HEK293 (cell line): ENCODE results near the gene TAF5L.

Source experiments
- GLIS2 ChIP-seq: fragments of 450-650 bp; formaldehyde crosslinking; IDR thresholded peaks from 2 replicates; pipeline ENCODE4 v1.5.1; 2016; ENCODE audit warnings: missing biosample characterization, missing genetic modification characterization
- KLF10 ChIP-seq: fragments of 450-650 bp; IDR thresholded peaks from 2 replicates; pipeline ENCODE4 v1.5.1; 2018; ENCODE audit warnings: missing biosample characterization, mild to moderate bottlenecking, missing genetic modification characterization
- MEIS1 ChIP-seq: sonication (generic); formaldehyde crosslinking; IDR thresholded peaks from 2 replicates; pipeline ENCODE4 v1.8.1; 2022; ENCODE audit warnings: missing genetic modification reagents, mild to moderate bottlenecking, borderline replicate concordance
- SCRT2 ChIP-seq: fragments of 450-650 bp; formaldehyde crosslinking; IDR thresholded peaks from 2 replicates; pipeline ENCODE4 v1.5.1; 2016; ENCODE audit warnings: missing biosample characterization, missing genetic modification characterization
- TCF7L2 ChIP-seq: IDR thresholded peaks from 2 replicates; pipeline ENCODE4 v1.6.1; 2011; ENCODE audit warnings: low read depth, mild to moderate bottlenecking, inconsistent platforms, low read length, moderate library complexity, borderline replicate concordance
- YY2 ChIP-seq: fragments of 450-650 bp; formaldehyde crosslinking; IDR thresholded peaks from 2 replicates; pipeline ENCODE4 v1.5.1; 2016; ENCODE audit warnings: missing biosample characterization, missing genetic modification characterization
- ZBTB7A ChIP-seq: fragments of 450-650 bp; formaldehyde crosslinking; IDR thresholded peaks from 2 replicates; pipeline ENCODE4 v1.5.1; 2016; ENCODE audit warnings: low read depth, missing biosample characterization, missing genetic modification characterization
- ZBTB8A ChIP-seq: fragments of 450-650 bp; formaldehyde crosslinking; IDR thresholded peaks from 2 replicates; pipeline ENCODE4 v1.5.1; 2016; ENCODE audit warnings: missing biosample characterization, missing genetic modification characterization
- ZFP3 ChIP-seq: fragments of 450-650 bp; formaldehyde crosslinking; IDR thresholded peaks from 2 replicates; pipeline ENCODE4 v1.5.1; 2016; ENCODE audit warnings: low read depth, missing biosample characterization, missing genetic modification characterization
- ZNF112 ChIP-seq: fragments of 450-650 bp; formaldehyde crosslinking; IDR thresholded peaks from 2 replicates; pipeline ENCODE4 v1.5.0; 2017; ENCODE audit warnings: missing biosample characterization, missing genetic modification characterization
- ZNF121 ChIP-seq: fragments of 450-650 bp; formaldehyde crosslinking; IDR thresholded peaks from 2 replicates; pipeline ENCODE4 v1.5.1; 2016; ENCODE audit warnings: missing biosample characterization, missing genetic modification characterization
- ZNF140 ChIP-seq: fragments of 450-650 bp; formaldehyde crosslinking; IDR thresholded peaks from 2 replicates; pipeline ENCODE4 v1.5.1; 2016; ENCODE audit warnings: missing biosample characterization, missing genetic modification characterization
- ZNF24 ChIP-seq: fragments of 450-650 bp; formaldehyde crosslinking; IDR thresholded peaks from 2 replicates; pipeline ENCODE4 v1.5.1; 2016; ENCODE audit warnings: missing biosample characterization, missing genetic modification characterization
- ZNF354C ChIP-seq: fragments of 450-650 bp; formaldehyde crosslinking; IDR thresholded peaks from 2 replicates; pipeline ENCODE4 v1.5.1; 2016; ENCODE audit warnings: missing biosample characterization, missing genetic modification characterization, low read depth, borderline replicate concordance
- ZNF391 ChIP-seq: fragments of 450-650 bp; formaldehyde crosslinking; IDR thresholded peaks from 2 replicates; pipeline ENCODE4 v1.5.1; 2016; ENCODE audit warnings: low read depth, missing biosample characterization, missing genetic modification characterization, borderline replicate concordance
- ZNF501 ChIP-seq: fragments of 450-650 bp; formaldehyde crosslinking; IDR thresholded peaks from 2 replicates; pipeline ENCODE4 v1.5.1; 2016; ENCODE audit warnings: missing biosample characterization, missing genetic modification characterization
- ZNF571 ChIP-seq: fragments of 450-650 bp; formaldehyde crosslinking; IDR thresholded peaks from 2 replicates; pipeline ENCODE4 v1.5.0; 2017; ENCODE audit warnings: missing biosample characterization, missing genetic modification characterization
- ZNF585B ChIP-seq: fragments of 450-650 bp; formaldehyde crosslinking; IDR thresholded peaks from 2 replicates; pipeline ENCODE4 v1.5.1; 2016; ENCODE audit warnings: missing biosample characterization, missing genetic modification characterization
- ZNF626 ChIP-seq: fragments of 450-650 bp; sonication (Bioruptor Pico); formaldehyde crosslinking; IDR thresholded peaks from 2 replicates; pipeline ENCODE4 v1.5.1; 2018; ENCODE audit warnings: missing biosample characterization, missing genetic modification characterization, inconsistent platforms
- ZNF677 ChIP-seq: fragments of 450-650 bp; IDR thresholded peaks from 2 replicates; pipeline ENCODE4 v1.5.0; 2018; ENCODE audit warnings: missing biosample characterization, mild to moderate bottlenecking, missing genetic modification characterization, moderate library complexity
- ZNF76 ChIP-seq: fragments of 450-650 bp; formaldehyde crosslinking; IDR thresholded peaks from 2 replicates; pipeline ENCODE4; 2016; ENCODE audit warnings: low read depth, missing biosample characterization, missing genetic modification characterization, borderline replicate concordance
- ZSCAN30 ChIP-seq: fragments of 450-650 bp; IDR thresholded peaks from 2 replicates; pipeline ENCODE4 v1.5.1; 2018; ENCODE audit warnings: missing biosample characterization, mild to moderate bottlenecking, missing genetic modification characterization, moderate library complexity
- TF ChIP-seq, protein P1 (sequence below): fragments of 450-650 bp; formaldehyde crosslinking; IDR thresholded peaks from 2 replicates; pipeline ENCODE4 v1.5.1; 2016; ENCODE audit warnings: missing biosample characterization, missing genetic modification characterization
- TF ChIP-seq, protein P2 (sequence below): fragments of 450-650 bp; formaldehyde crosslinking; IDR thresholded peaks from 2 replicates; pipeline ENCODE4 v1.5.1; 2016; ENCODE audit warnings: missing biosample characterization, missing genetic modification characterization
- TF ChIP-seq, protein P3 (sequence below): fragments of 450-650 bp; formaldehyde crosslinking; IDR thresholded peaks from 2 replicates; pipeline ENCODE4 v1.5.1; 2016; ENCODE audit warnings: missing biosample characterization, missing genetic modification characterization
- TF ChIP-seq, protein P4 (sequence below): fragments of 450-650 bp; formaldehyde crosslinking; IDR thresholded peaks from 2 replicates; pipeline ENCODE4 v1.5.1; 2016; ENCODE audit warnings: missing biosample characterization, missing genetic modification characterization
- TF ChIP-seq, protein P5 (sequence below): fragments of 450-650 bp; IDR thresholded peaks from 2 replicates; pipeline ENCODE4 v1.5.1; 2018; ENCODE audit warnings: missing biosample characterization, mild to moderate bottlenecking, missing genetic modification characterization

The TAF5L gene

DNA sequence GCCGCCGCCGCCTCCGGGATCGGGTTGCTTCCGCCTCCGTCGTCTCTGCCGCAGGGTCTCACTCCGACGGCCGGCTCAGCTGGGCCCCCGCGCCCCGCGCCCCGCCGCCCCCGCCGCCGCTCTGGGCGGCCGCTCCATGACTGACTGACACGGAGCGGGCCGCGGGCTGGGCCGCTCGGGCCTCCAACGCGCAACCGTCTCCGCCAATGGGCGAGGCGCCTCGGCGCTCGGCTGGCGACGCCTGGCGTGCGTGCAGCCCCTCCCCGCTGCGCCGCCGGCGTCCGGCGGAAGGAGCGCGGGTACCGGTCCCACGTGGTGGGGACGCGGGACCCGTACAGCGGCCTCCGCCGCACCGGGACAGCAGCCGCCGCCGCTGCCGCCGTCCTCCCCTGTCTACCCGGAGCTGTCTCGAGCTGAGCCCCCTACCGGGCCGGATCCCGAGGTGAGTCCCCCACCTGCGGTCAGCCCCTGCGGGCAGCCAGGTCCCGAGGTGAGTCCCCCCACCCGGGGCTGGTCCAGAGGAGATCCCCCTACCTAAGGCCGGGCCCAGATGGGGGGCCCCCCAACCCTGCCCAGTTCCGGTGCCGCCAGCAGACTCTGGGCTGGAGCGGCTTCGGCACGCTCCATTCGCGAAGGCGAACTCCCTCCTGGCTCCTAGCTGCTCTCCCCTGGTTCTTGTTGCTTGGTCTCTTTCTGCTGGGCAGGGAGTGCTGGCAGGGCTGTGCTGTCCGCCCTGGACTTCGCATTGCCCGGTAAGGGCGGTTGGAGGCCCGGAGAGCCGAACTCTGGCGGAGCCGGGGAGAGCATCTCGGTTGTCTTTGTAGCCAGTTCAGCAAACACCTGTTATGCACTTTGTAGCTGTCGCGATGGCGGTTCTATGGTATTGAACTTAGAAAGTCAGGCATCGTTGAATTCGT is at the start of gene TAF5L, which contains the start of gene URB2 (continued):
- TF ChIP-seq, protein P1, sequence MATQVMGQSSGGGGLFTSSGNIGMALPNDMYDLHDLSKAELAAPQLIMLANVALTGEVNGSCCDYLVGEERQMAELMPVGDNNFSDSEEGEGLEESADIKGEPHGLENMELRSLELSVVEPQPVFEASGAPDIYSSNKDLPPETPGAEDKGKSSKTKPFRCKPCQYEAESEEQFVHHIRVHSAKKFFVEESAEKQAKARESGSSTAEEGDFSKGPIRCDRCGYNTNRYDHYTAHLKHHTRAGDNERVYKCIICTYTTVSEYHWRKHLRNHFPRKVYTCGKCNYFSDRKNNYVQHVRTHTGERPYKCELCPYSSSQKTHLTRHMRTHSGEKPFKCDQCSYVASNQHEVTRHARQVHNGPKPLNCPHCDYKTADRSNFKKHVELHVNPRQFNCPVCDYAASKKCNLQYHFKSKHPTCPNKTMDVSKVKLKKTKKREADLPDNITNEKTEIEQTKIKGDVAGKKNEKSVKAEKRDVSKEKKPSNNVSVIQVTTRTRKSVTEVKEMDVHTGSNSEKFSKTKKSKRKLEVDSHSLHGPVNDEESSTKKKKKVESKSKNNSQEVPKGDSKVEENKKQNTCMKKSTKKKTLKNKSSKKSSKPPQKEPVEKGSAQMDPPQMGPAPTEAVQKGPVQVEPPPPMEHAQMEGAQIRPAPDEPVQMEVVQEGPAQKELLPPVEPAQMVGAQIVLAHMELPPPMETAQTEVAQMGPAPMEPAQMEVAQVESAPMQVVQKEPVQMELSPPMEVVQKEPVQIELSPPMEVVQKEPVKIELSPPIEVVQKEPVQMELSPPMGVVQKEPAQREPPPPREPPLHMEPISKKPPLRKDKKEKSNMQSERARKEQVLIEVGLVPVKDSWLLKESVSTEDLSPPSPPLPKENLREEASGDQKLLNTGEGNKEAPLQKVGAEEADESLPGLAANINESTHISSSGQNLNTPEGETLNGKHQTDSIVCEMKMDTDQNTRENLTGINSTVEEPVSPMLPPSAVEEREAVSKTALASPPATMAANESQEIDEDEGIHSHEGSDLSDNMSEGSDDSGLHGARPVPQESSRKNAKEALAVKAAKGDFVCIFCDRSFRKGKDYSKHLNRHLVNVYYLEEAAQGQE = peak; percentile 63
- TF ChIP-seq SCRT2 (tag by site-specific recombination) (peak; percentile 98), GLIS2 (tag by site-specific recombination) (peak; percentile 100), ZNF391 (tag by site-specific recombination) (peak; percentile 87; the same call in 1 of the 2 replicates), ZNF112 (tag by site-specific recombination) (no peak), ZNF76 (tag by site-specific recombination) (peak; percentile 18; the same call in 1 of the 2 replicates), ZNF140 (tag by site-specific recombination) (no peak), ZNF626 (tag by site-specific recombination) (peak; percentile 62; the same call in 1 of the 2 replicates), MEIS1 (peak; percentile 14; the same call in 1 of the 2 replicates), YY2 (tag by site-specific recombination) (no peak), ZBTB7A (tag by site-specific recombination) (peak; percentile 87), ZNF24 (tag by site-specific recombination) (0 out of 2 replicates have a peak, but pooled peaks have one; percentile 32), ZSCAN30 (peak; percentile 98), ZFP3 (no peak), ZNF121 (peak; percentile 66), TCF7L2 (no peak), ZNF585B (tag by site-specific recombination) (0 out of 2 replicates have a peak, but pooled peaks have one; percentile 24), ZNF677 (tag by site-specific recombination) (peak; percentile 59; the same call in 1 of the 2 replicates), ZNF501 (tag by site-specific recombination) (peak; percentile 98), ZNF354C (tag by site-specific recombination) (no peak), ZNF571 (tag by site-specific recombination) (no peak), ZBTB8A (peak; percentile 88), KLF10 (tag by site-specific recombination) (peak; percentile 93)
- TF ChIP-seq, protein P2, sequence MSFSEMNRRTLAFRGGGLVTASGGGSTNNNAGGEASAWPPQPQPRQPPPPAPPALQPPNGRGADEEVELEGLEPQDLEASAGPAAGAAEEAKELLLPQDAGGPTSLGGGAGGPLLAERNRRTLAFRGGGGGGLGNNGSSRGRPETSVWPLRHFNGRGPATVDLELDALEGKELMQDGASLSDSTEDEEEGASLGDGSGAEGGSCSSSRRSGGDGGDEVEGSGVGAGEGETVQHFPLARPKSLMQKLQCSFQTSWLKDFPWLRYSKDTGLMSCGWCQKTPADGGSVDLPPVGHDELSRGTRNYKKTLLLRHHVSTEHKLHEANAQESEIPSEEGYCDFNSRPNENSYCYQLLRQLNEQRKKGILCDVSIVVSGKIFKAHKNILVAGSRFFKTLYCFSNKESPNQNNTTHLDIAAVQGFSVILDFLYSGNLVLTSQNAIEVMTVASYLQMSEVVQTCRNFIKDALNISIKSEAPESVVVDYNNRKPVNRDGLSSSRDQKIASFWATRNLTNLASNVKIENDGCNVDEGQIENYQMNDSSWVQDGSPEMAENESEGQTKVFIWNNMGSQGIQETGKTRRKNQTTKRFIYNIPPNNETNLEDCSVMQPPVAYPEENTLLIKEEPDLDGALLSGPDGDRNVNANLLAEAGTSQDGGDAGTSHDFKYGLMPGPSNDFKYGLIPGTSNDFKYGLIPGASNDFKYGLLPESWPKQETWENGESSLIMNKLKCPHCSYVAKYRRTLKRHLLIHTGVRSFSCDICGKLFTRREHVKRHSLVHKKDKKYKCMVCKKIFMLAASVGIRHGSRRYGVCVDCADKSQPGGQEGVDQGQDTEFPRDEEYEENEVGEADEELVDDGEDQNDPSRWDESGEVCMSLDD (tag by site-specific recombination) = peak; percentile 89
- TF ChIP-seq, protein P3, sequence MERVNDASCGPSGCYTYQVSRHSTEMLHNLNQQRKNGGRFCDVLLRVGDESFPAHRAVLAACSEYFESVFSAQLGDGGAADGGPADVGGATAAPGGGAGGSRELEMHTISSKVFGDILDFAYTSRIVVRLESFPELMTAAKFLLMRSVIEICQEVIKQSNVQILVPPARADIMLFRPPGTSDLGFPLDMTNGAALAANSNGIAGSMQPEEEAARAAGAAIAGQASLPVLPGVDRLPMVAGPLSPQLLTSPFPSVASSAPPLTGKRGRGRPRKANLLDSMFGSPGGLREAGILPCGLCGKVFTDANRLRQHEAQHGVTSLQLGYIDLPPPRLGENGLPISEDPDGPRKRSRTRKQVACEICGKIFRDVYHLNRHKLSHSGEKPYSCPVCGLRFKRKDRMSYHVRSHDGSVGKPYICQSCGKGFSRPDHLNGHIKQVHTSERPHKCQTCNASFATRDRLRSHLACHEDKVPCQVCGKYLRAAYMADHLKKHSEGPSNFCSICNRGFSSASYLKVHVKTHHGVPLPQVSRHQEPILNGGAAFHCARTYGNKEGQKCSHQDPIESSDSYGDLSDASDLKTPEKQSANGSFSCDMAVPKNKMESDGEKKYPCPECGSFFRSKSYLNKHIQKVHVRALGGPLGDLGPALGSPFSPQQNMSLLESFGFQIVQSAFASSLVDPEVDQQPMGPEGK = peak; percentile 98
- TF ChIP-seq, protein P4, sequence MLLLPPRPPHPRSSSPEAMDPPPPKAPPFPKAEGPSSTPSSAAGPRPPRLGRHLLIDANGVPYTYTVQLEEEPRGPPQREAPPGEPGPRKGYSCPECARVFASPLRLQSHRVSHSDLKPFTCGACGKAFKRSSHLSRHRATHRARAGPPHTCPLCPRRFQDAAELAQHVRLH (tag by site-specific recombination) = peak; percentile 92
- TF ChIP-seq, protein P5, sequence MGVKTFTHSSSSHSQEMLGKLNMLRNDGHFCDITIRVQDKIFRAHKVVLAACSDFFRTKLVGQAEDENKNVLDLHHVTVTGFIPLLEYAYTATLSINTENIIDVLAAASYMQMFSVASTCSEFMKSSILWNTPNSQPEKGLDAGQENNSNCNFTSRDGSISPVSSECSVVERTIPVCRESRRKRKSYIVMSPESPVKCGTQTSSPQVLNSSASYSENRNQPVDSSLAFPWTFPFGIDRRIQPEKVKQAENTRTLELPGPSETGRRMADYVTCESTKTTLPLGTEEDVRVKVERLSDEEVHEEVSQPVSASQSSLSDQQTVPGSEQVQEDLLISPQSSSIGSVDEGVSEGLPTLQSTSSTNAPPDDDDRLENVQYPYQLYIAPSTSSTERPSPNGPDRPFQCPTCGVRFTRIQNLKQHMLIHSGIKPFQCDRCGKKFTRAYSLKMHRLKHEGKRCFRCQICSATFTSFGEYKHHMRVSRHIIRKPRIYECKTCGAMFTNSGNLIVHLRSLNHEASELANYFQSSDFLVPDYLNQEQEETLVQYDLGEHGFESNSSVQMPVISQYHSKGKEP (tag by site-specific recombination) = peak; percentile 82
